Osteocyte (in vitro differentiated cells): ENCODE measurements around the gene MS4A12. TPM values are rescaled to one million over a fixed set of nuclear protein-coding genes. Genes with fewer than 3 reads are reported as not detected.
"Not testable (repeated sequence)": the region's sequence is repeated elsewhere in the genome, so short reads cannot be mapped to it uniquely, and the experiment has no call there.

Experiments
- DNase-seq: peaks from one replicate; pipeline ENCODE4 v3.0.0; 2021; ENCODE audit warnings: mixed read lengths; ENCODE audit not compliant: unreplicated experiment; ENCODE audit errors: extremely low spot score
- H3K27ac Mint-ChIP-seq: one replicate; pipeline ENCODE4 v1.8.0; 2021; ENCODE audit warnings: mild to moderate bottlenecking, mixed read lengths; ENCODE audit not compliant: unreplicated experiment
- H3K27me3 Mint-ChIP-seq: one replicate; pipeline ENCODE4 v1.8.0; 2021; ENCODE audit warnings: mixed read lengths; ENCODE audit not compliant: unreplicated experiment
- H3K36me3 Mint-ChIP-seq: one replicate; pipeline ENCODE4 v1.8.0; 2021; ENCODE audit warnings: mixed read lengths; ENCODE audit not compliant: unreplicated experiment
- H3K4me1 Mint-ChIP-seq: one replicate; pipeline ENCODE4 v1.8.0; 2021; ENCODE audit warnings: mixed read lengths; ENCODE audit not compliant: unreplicated experiment
- H3K4me3 Mint-ChIP-seq: one replicate; pipeline ENCODE4 v1.8.0; 2021; ENCODE audit warnings: mild to moderate bottlenecking, moderate library complexity, mixed read lengths; ENCODE audit not compliant: unreplicated experiment
- H3K9me3 Mint-ChIP-seq: one replicate; pipeline ENCODE4 v1.8.0; 2021; ENCODE audit warnings: mixed read lengths; ENCODE audit not compliant: unreplicated experiment
- long read RNA-seq: library from polyadenylated mRNA; unstranded; transcript quantifications from one replicate; pipeline ENCODE4 v2.0.0, GENCODE V29; 2021
- total RNA-seq: library from RNA; stranded (reverse); gene quantifications from 2 replicates; pipeline ENCODE4 v1.2.1, GENCODE V29; 2021
- TF ChIP-seq, protein P1 (sequence below): fragments of 200-600 bp; sonication (generic); IDR thresholded peaks from 2 replicates; pipeline ENCODE4 v1.5.0; 2021; ENCODE audit warnings: antibody characterized with exemption, mild to moderate bottlenecking, moderate library complexity

The MS4A12 gene, protein sequence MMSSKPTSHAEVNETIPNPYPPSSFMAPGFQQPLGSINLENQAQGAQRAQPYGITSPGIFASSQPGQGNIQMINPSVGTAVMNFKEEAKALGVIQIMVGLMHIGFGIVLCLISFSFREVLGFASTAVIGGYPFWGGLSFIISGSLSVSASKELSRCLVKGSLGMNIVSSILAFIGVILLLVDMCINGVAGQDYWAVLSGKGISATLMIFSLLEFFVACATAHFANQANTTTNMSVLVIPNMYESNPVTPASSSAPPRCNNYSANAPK
- not detected in 2 replicates for total RNA-seq
- long read RNA-seq = 0 reads

DNA sequence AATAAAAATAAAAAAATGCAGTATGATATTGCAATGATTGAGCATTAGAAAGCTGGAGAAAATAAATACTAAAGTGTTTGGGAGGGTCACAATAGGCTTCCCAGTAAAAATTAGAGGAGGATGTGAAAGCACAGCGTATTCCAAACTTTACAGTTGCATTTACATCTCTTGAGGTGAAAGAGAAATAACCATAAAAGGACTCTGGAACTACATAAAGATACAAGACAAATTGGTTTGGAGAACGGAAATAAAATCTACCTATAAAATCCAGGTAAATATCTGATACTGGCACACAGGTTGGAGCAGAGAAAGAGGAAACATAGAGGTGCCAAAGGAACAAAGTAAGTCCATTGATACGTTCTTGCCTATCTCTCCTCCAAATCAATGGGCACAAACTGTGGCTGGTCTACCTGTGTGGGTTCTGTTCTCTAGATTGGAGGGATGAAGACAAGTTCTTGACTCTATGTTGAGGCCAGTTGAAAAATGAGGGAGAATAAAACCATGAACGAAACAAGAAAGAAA lies at the start of gene MS4A12:
MS4A12 (plus strand) TSS at position 291 of the 522 bp plus-strand sequence. CDS start 4,541 bp downstream, outside the sequence.
- Mint-ChIP-seq H3K36me3 (no peaks in the 10 kb centered on the region), H3K9me3 (no peaks in the 10 kb centered on the region), H3K27me3 (no peaks in the 10 kb centered on the region), H3K4me3 (no peak within 1 kb of the TSS), H3K4me1 (no peaks in the 10 kb centered on the region), H3K27ac (no peak within 1 kb of the TSS)
- TF ChIP-seq, protein P1, sequence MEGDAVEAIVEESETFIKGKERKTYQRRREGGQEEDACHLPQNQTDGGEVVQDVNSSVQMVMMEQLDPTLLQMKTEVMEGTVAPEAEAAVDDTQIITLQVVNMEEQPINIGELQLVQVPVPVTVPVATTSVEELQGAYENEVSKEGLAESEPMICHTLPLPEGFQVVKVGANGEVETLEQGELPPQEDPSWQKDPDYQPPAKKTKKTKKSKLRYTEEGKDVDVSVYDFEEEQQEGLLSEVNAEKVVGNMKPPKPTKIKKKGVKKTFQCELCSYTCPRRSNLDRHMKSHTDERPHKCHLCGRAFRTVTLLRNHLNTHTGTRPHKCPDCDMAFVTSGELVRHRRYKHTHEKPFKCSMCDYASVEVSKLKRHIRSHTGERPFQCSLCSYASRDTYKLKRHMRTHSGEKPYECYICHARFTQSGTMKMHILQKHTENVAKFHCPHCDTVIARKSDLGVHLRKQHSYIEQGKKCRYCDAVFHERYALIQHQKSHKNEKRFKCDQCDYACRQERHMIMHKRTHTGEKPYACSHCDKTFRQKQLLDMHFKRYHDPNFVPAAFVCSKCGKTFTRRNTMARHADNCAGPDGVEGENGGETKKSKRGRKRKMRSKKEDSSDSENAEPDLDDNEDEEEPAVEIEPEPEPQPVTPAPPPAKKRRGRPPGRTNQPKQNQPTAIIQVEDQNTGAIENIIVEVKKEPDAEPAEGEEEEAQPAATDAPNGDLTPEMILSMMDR = no peak
- no peak for DNase-seq

DNA sequence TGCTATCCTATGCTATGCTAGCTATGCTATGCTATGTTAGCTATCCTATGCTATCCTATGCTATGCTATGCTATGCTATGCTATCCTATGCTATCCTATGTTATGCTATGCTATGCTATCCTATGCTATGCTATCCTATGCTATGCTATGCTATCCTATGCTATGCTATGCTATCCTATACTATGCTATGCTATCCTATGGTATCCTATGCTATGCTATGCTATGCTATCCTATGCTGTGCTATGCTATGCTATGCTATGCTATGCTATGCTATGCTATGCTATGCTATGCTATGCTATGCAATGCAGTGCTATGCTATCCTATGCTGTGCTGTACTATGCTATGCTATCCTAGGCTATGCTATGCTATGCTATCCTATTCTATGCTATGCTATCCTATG lies 45.5 kb upstream of the MS4A12 start:
- Mint-ChIP-seq H3K4me1 (no peaks in the 10 kb centered on the region), H3K4me3 (no peak overlapping the region), H3K9me3 (no peaks in the 10 kb centered on the region), H3K27me3 (peaks cover 12% of the 10 kb centered on the region), H3K27ac (no peak overlapping the region), H3K36me3 (no peaks in the 10 kb centered on the region)
- DNase-seq = no peak
- TF ChIP-seq, protein P1 = no peak

DNA sequence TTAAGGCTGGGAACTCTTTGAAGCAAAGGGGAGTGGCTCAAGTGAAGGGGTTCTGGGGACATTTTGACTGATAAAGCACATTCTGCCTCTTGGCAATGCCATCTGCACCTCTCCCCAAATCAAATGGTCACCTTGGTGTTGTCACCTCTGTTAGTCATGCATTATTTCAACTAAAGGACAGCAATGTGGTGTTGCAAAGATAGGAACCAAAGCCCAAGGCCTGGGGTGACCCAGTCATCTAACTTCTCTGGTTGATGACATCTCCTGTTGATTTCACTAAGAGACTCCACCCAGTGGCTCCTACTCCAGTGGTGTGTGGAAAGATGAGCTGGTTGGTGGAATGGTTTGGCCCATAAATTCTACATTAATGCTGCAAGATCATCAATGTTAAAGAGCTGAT lies 44.7 kb upstream of the MS4A12 start:
- no peak for DNase-seq
- Mint-ChIP-seq H3K4me1 (no peaks in the 10 kb centered on the region), H3K27me3 (peaks cover 10% of the 10 kb centered on the region), H3K36me3 (no peaks in the 10 kb centered on the region), H3K27ac (no peak overlapping the region), H3K4me3 (no peak overlapping the region), H3K9me3 (no peaks in the 10 kb centered on the region)
- TF ChIP-seq, protein P1 = no peak

DNA sequence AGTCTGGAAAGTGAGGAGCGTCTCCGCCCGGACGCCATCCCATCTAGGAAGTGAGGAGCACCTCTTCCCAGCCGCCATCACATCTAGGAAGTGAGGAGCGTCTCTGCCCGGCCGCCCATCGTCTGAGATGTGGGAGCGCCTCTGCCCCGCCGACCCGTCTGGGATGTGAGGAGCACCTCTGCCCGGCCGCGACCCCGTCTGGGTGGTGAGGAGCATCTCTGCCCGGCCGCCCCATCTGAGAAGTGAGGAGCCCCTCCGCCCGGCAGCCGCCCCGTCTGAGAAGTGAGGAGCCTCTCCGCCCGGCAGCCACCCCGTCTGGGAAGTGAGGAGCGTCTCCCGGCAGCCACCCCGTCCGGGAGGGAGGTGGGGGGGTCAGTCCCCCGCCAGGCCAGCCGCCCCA lies 41.4 kb upstream of the MS4A12 start:
- peaks cover 12% of the 10 kb centered on the region for H3K27me3 Mint-ChIP-seq

DNA sequence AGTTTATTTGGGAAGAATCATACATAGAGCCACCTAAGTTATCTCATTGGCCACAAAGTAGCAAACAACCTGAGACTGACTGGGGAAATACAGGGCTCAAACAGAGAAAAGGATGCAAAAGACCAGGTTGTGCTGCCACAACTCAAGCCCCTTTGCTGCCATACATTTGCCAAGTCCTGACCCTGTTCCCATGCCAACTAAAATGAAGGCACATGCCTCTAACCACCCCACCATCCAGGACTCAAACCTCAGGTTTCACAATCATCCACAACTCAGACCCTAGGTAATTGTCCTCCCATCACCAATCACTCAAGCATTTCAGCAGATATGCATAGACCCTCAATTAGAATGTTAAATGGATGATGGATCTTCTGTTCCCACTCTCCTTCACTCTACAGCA lies 38.4 kb upstream of the MS4A12 start:
- Mint-ChIP-seq H3K27ac (no peak overlapping the region), H3K9me3 (no peaks in the 10 kb centered on the region), H3K4me1 (no peaks in the 10 kb centered on the region), H3K4me3 (no peak overlapping the region), H3K36me3 (no peaks in the 10 kb centered on the region), H3K27me3 (peaks cover 22% of the 10 kb centered on the region)
- TF ChIP-seq, protein P1 = no peak
- no peak for DNase-seq

More for the DNA sequence above, 41.4 kb upstream of the MS4A12 start:
- not testable (repeated sequence) for H3K36me3 Mint-ChIP-seq, H3K9me3 Mint-ChIP-seq, H3K4me3 Mint-ChIP-seq, DNase-seq, H3K4me1 Mint-ChIP-seq, H3K27ac Mint-ChIP-seq
